ENCODE measurements around the gene LAMA3.

DNA sequence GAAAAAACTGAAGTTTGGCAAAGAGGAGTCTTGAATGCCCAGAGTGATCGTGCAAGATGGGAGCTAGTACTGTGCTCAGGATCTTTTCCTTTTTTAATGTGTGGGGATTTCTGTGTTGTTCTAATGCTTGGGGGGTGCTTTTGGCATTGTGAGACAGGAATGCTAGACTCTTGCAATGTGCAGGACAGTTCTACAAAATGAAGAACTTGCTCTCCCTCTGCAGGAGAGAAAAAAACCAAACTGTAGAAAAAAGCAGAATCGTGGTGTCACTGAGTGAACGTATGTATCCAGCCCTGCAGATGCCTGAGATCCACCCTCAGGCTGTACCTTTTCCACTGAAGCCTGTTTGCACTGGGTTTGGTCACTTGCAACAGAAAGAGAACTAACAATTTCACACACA is 313.2 kb downstream of the LAMA3 start:
- TF ChIP-seq YY1 (IDR thresholded peaks at IDR 0.05; ENCODE audit: insufficient read depth, insufficient read length) (no peak), SUZ12 (IDR thresholded peaks at IDR 0.05; ENCODE audit: extremely low read depth, insufficient read depth, insufficient read length) (no peak), ZNF274 (IDR thresholded peaks at IDR 0.05; ENCODE audit: low read depth, low read length) (no peak)
